OCI-LY3 (cell line): ENCODE measurements around the gene QPCT.

Source experiments
- EZH2phosphoT487 ChIP-seq: fragments of 200-600 bp; shearing (Covaris generic); IDR thresholded peaks from 2 replicates; pipeline ENCODE4 v1.6.1; 2018; ENCODE audit warnings: antibody characterized with exemption, mixed run types, low read depth
- TF ChIP-seq, protein P1 (sequence below): fragments of 200-600, 300-600 bp; sonication (generic); IDR thresholded peaks from 2 replicates; pipeline ENCODE4 v1.5.1; 2014; ENCODE audit warnings: antibody characterized with exemption, low read length, low read depth

DNA sequence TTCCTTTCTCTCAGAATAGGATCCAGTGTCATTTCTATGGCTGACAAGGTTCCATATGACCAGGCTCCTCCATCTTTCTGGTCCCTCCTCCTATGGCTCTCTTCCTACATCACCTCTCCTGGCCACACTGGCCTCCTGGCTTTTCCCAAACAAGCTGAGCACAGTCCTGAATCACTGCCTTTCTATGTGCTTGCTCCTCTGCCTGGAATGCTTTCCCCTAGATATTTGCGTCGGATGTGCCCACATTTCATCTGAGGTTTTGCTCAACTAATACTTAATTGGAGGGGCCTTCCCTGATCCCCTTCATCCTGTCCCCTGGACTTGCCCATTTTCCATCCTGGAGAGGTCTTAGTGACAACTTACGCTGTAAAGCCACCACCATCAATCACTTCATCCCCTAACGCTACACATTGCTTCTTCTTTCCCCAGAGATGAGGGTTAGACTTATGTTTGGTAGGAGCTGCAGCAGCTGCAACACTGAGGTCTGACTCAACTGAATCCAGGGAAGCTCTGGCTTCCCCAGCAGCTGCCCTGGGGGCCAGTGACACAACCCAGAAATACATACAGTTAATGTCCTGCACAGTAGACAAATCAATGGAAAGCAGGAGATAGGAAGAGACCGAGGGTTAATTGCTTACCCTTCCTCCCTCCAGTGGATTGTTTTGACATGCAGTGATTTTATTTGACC, 42.9 kb downstream of the QPCT start:
- TF ChIP-seq, protein P1, sequence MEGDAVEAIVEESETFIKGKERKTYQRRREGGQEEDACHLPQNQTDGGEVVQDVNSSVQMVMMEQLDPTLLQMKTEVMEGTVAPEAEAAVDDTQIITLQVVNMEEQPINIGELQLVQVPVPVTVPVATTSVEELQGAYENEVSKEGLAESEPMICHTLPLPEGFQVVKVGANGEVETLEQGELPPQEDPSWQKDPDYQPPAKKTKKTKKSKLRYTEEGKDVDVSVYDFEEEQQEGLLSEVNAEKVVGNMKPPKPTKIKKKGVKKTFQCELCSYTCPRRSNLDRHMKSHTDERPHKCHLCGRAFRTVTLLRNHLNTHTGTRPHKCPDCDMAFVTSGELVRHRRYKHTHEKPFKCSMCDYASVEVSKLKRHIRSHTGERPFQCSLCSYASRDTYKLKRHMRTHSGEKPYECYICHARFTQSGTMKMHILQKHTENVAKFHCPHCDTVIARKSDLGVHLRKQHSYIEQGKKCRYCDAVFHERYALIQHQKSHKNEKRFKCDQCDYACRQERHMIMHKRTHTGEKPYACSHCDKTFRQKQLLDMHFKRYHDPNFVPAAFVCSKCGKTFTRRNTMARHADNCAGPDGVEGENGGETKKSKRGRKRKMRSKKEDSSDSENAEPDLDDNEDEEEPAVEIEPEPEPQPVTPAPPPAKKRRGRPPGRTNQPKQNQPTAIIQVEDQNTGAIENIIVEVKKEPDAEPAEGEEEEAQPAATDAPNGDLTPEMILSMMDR, result no peak
- no peak for TF ChIP-seq EZH2phosphoT487
